SU-DHL-6 (cell line): Measurements from ENCODE around the gene TRMT1.

ENCODE experiments used
- H2AFZ ChIP-seq: fragments of 200-600 bp; sonication (generic); 2 replicates; pipeline ENCODE4 v1.6.1; 2014; ENCODE audit warnings: low read depth, mild to moderate bottlenecking, moderate library complexity, mixed read lengths, antibody characterized with exemption, low read length; ENCODE audit not compliant: severe bottlenecking
- H3F3A ChIP-seq: fragments of 200-600 bp; shearing (Covaris generic); 2 replicates; pipeline ENCODE4 v1.6.0; 2016; ENCODE audit warnings: antibody characterized with exemption, mild to moderate bottlenecking; ENCODE audit not compliant: insufficient read depth
- H3K27ac ChIP-seq: fragments of 200-600 bp; sonication (generic); 2 replicates; pipeline ENCODE4 v1.5.1; 2016; ENCODE audit warnings: low read depth, mild to moderate bottlenecking, low read length, moderate library complexity, mixed read lengths
- H3K27me3 ChIP-seq: fragments of 200-600 bp; sonication (generic), shearing (Covaris generic); 2 replicates; pipeline ENCODE4 v1.6.0; 2014; ENCODE audit warnings: mild to moderate bottlenecking, low read length
- H3K36me3 ChIP-seq: fragments of 200-600 bp; sonication (generic); 2 replicates; pipeline ENCODE4 v1.6.1; 2014; ENCODE audit warnings: mild to moderate bottlenecking, low read length, mixed read lengths
- H3K4me2 ChIP-seq: fragments of 300-600, 200-600 bp; shearing (Covaris generic), sonication (generic); 2 replicates; pipeline ENCODE4 v1.6.0; 2014; ENCODE audit warnings: low read length, low read depth, mild to moderate bottlenecking; ENCODE audit not compliant: poor library complexity, severe bottlenecking
- H3K4me3 ChIP-seq: fragments of 200-600 bp; sonication (generic); 2 replicates; pipeline ENCODE4 v1.5.1; 2014; ENCODE audit warnings: antibody characterized with exemption, low read length, mild to moderate bottlenecking, mixed read lengths; ENCODE audit not compliant: insufficient read depth, poor library complexity, severe bottlenecking
- H3K79me2 ChIP-seq: fragments of 200-600 bp; sonication (generic); 2 replicates; pipeline ENCODE4 v1.6.1; 2014; ENCODE audit warnings: mild to moderate bottlenecking, low read length, moderate library complexity; ENCODE audit not compliant: insufficient read depth
- H3K9ac ChIP-seq: fragments of 200-600 bp; sonication (generic); 2 replicates; pipeline ENCODE4 v1.7.0; 2014; ENCODE audit warnings: mild to moderate bottlenecking, low read length
- H3K9me2 ChIP-seq: fragments of 200-600 bp; sonication (generic); replicated peaks from 2 replicates; pipeline ENCODE4 v1.6.1; 2014; ENCODE audit warnings: low read length; ENCODE audit not compliant: insufficient read depth
- H3K9me3 ChIP-seq: fragments of 200-600 bp; sonication (generic); 2 replicates; pipeline ENCODE4 v1.6.1; 2014; ENCODE audit warnings: low read length, mixed read lengths; ENCODE audit not compliant: insufficient read depth
- H4K20me1 ChIP-seq: fragments of 200-600 bp; sonication (generic); 2 replicates; pipeline ENCODE4 v1.6.1; 2014; ENCODE audit warnings: low read depth, mild to moderate bottlenecking, antibody characterized with exemption, low read length, moderate library complexity, mixed read lengths
- CTCF ChIP-seq: fragments of 200-600 bp; sonication (generic); IDR thresholded peaks from one replicate; pipeline ENCODE4 v1.5.1; 2017; ENCODE audit warnings: antibody characterized with exemption, mild to moderate bottlenecking, low read length, moderate library complexity; ENCODE audit not compliant: insufficient read depth, poor library complexity, severe bottlenecking
- EZH2phosphoT487 ChIP-seq: fragments of 200-600 bp; sonication (generic), shearing (Covaris generic); conservative IDR thresholded peaks from 2 replicates; pipeline ENCODE4 v1.6.1; 2018; ENCODE audit warnings: mild to moderate bottlenecking, antibody characterized with exemption, low read length, moderate library complexity, mixed read lengths

TRMT1 gene

GRCh38 chr19:13073263-13073662 lies 43.3 kb downstream of the TRMT1 start:
- Histone ChIP-seq H3K9ac (no peak overlapping the region), H3K27me3 (no peaks in the 10 kb centered on the region), H3K27ac (no peak overlapping the region), H3K9me2 (no peaks in the 10 kb centered on the region), H3K4me2 (no peak overlapping the region), H3K4me3 (no peak overlapping the region), H2AFZ (no peak overlapping the region), H3K79me2 (no peaks in the 10 kb centered on the region), H3K36me3 (no peaks in the 10 kb centered on the region), H3F3A (no peaks in the 10 kb centered on the region), H3K9me3 (no peaks in the 10 kb centered on the region), H4K20me1 (no peaks in the 10 kb centered on the region)
- TF ChIP-seq EZH2phosphoT487 (no peak), CTCF (no peak)

- H2AFZ ChIP-seq, result no peak overlapping the region
- H3F3A ChIP-seq, result no peaks in the 10 kb centered on the region
- no peaks in the 10 kb centered on the region for H3K9me3 ChIP-seq
- H3K4me2 ChIP-seq, result no peak overlapping the region
- H3K4me3 ChIP-seq, result no peak overlapping the region
- H3K79me2 ChIP-seq, result no peaks in the 10 kb centered on the region
- no peaks in the 10 kb centered on the region for H3K9me2 ChIP-seq
- no peaks in the 10 kb centered on the region for H3K36me3 ChIP-seq
- H3K27me3 ChIP-seq, result no peaks in the 10 kb centered on the region
- H3K9ac ChIP-seq, result no peak overlapping the region
- no peak overlapping the region for H3K27ac ChIP-seq
- TF ChIP-seq EZH2phosphoT487, result no peak
- no peak for TF ChIP-seq CTCF
- H4K20me1 ChIP-seq, result no peaks in the 10 kb centered on the region
Observed at GRCh38 chr19:13072188-13072908, 44.2 kb downstream of the TRMT1 start.

- Histone ChIP-seq H3K36me3 (no peaks in the 10 kb centered on the region), H3F3A (no peaks in the 10 kb centered on the region), H3K27ac (no peak overlapping the region), H3K4me3 (no peak overlapping the region), H3K9ac (no peak overlapping the region), H4K20me1 (no peaks in the 10 kb centered on the region), H3K79me2 (no peaks in the 10 kb centered on the region), H3K4me2 (no peak overlapping the region), H3K27me3 (no peaks in the 10 kb centered on the region), H2AFZ (no peak overlapping the region), H3K9me3 (no peaks in the 10 kb centered on the region), H3K9me2 (no peaks in the 10 kb centered on the region)
- no peak for TF ChIP-seq EZH2phosphoT487
- no peak for TF ChIP-seq CTCF
Observed at GRCh38 chr19:13071444-13072187, 44.9 kb downstream of the TRMT1 start.
